Measurements from ENCODE around the gene TPSD1.

- TF ChIP-seq CTCF (IDR thresholded peaks at IDR 0.05; ENCODE audit: insufficient read depth, low read length, poor library complexity, severe bottlenecking) (no peak), EZH2phosphoT487 (conservative IDR thresholded peaks at IDR 0.05; ENCODE audit: low read length) (no peak)
Measured at GRCh38 chr16:1271380-1271723, 15.5 kb downstream of the TPSD1 start.

Data from SU-DHL-6 (cell line).